ENCODE results near the gene MAPK4.

DNA sequence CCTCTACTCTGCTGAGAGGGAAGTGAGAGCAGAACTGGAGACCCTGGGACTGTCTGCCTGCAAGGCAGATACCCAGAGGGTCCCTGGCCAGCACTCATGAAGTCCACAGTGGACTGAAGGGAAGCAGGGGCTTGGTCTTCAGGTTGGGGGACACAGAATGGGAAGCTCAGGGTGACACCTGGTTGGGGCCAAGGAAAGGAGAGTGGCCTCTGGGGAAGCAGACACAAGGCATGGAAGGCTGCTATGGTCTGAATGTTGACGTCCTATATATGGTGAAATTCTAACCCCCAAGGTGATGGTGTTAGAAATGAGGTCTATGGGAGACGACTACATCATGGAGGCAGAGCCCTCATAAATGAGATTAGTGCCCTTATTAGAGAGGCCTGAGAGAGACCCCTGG lies 190.7 kb downstream of the MAPK4 start:
- TF ChIP-seq, protein P1, sequence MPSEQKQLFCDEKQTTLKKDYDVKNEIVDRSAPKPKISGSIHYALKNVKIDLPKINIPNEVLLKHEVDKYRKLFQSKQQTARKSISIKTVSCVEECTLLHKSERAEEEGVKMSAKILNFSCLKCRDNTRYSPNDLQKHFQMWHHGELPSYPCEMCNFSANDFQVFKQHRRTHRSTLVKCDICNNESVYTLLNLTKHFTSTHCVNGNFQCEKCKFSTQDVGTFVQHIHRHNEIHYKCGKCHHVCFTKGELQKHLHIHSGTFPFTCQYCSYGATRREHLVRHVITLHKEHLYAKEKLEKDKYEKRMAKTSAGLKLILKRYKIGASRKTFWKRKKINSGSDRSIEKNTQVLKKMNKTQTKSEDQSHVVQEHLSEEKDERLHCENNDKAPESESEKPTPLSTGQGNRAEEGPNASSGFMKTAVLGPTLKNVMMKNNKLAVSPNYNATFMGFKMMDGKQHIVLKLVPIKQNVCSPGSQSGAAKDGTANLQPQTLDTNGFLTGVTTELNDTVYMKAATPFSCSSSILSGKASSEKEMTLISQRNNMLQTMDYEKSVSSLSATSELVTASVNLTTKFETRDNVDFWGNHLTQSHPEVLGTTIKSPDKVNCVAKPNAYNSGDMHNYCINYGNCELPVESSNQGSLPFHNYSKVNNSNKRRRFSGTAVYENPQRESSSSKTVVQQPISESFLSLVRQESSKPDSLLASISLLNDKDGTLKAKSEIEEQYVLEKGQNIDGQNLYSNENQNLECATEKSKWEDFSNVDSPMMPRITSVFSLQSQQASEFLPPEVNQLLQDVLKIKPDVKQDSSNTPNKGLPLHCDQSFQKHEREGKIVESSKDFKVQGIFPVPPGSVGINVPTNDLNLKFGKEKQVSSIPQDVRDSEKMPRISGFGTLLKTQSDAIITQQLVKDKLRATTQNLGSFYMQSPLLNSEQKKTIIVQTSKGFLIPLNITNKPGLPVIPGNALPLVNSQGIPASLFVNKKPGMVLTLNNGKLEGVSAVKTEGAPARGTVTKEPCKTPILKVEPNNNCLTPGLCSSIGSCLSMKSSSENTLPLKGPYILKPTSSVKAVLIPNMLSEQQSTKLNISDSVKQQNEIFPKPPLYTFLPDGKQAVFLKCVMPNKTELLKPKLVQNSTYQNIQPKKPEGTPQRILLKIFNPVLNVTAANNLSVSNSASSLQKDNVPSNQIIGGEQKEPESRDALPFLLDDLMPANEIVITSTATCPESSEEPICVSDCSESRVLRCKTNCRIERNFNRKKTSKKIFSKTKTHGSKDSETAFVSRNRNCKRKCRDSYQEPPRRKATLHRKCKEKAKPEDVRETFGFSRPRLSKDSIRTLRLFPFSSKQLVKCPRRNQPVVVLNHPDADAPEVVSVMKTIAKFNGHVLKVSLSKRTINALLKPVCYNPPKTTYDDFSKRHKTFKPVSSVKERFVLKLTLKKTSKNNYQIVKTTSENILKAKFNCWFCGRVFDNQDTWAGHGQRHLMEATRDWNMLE (tag by site-specific recombination; conservative IDR thresholded peaks at IDR 0.05; ENCODE audit: low read depth) = no peak
- TF ChIP-seq, protein P2, sequence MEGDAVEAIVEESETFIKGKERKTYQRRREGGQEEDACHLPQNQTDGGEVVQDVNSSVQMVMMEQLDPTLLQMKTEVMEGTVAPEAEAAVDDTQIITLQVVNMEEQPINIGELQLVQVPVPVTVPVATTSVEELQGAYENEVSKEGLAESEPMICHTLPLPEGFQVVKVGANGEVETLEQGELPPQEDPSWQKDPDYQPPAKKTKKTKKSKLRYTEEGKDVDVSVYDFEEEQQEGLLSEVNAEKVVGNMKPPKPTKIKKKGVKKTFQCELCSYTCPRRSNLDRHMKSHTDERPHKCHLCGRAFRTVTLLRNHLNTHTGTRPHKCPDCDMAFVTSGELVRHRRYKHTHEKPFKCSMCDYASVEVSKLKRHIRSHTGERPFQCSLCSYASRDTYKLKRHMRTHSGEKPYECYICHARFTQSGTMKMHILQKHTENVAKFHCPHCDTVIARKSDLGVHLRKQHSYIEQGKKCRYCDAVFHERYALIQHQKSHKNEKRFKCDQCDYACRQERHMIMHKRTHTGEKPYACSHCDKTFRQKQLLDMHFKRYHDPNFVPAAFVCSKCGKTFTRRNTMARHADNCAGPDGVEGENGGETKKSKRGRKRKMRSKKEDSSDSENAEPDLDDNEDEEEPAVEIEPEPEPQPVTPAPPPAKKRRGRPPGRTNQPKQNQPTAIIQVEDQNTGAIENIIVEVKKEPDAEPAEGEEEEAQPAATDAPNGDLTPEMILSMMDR (tag by site-specific recombination; IDR thresholded peaks at IDR 0.05) = no peak
- TF ChIP-seq ZNF423 (tag by site-specific recombination; IDR thresholded peaks at IDR 0.05) (no peak), YY1 (tag by site-specific recombination; IDR thresholded peaks at IDR 0.05) (no peak), ZNF121 (tag by site-specific recombination; IDR thresholded peaks at IDR 0.05) (no peak), ZNF530 (tag by site-specific recombination; IDR thresholded peaks at IDR 0.05; ENCODE audit: low read depth) (no peak), GFI1B (tag by site-specific recombination; IDR thresholded peaks at IDR 0.05) (no peak), ZNF184 (tag by site-specific recombination; IDR thresholded peaks at IDR 0.05) (no peak), ZNF501 (tag by site-specific recombination; IDR thresholded peaks at IDR 0.05) (no peak), ZNF311 (tag by site-specific recombination; IDR thresholded peaks at IDR 0.05; ENCODE audit: borderline replicate concordance) (no peak), MZF1 (tag by site-specific recombination; IDR thresholded peaks at IDR 0.05; ENCODE audit: borderline replicate concordance) (no peak)
- TF ChIP-seq, protein P3, sequence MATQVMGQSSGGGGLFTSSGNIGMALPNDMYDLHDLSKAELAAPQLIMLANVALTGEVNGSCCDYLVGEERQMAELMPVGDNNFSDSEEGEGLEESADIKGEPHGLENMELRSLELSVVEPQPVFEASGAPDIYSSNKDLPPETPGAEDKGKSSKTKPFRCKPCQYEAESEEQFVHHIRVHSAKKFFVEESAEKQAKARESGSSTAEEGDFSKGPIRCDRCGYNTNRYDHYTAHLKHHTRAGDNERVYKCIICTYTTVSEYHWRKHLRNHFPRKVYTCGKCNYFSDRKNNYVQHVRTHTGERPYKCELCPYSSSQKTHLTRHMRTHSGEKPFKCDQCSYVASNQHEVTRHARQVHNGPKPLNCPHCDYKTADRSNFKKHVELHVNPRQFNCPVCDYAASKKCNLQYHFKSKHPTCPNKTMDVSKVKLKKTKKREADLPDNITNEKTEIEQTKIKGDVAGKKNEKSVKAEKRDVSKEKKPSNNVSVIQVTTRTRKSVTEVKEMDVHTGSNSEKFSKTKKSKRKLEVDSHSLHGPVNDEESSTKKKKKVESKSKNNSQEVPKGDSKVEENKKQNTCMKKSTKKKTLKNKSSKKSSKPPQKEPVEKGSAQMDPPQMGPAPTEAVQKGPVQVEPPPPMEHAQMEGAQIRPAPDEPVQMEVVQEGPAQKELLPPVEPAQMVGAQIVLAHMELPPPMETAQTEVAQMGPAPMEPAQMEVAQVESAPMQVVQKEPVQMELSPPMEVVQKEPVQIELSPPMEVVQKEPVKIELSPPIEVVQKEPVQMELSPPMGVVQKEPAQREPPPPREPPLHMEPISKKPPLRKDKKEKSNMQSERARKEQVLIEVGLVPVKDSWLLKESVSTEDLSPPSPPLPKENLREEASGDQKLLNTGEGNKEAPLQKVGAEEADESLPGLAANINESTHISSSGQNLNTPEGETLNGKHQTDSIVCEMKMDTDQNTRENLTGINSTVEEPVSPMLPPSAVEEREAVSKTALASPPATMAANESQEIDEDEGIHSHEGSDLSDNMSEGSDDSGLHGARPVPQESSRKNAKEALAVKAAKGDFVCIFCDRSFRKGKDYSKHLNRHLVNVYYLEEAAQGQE (tag by site-specific recombination; IDR thresholded peaks at IDR 0.05) = no peak
- TF ChIP-seq, protein P4, sequence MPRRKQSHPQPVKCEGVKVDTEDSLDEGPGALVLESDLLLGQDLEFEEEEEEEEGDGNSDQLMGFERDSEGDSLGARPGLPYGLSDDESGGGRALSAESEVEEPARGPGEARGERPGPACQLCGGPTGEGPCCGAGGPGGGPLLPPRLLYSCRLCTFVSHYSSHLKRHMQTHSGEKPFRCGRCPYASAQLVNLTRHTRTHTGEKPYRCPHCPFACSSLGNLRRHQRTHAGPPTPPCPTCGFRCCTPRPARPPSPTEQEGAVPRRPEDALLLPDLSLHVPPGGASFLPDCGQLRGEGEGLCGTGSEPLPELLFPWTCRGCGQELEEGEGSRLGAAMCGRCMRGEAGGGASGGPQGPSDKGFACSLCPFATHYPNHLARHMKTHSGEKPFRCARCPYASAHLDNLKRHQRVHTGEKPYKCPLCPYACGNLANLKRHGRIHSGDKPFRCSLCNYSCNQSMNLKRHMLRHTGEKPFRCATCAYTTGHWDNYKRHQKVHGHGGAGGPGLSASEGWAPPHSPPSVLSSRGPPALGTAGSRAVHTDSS (tag by site-specific recombination; IDR thresholded peaks at IDR 0.05) = no peak
- TF ChIP-seq, protein P5, sequence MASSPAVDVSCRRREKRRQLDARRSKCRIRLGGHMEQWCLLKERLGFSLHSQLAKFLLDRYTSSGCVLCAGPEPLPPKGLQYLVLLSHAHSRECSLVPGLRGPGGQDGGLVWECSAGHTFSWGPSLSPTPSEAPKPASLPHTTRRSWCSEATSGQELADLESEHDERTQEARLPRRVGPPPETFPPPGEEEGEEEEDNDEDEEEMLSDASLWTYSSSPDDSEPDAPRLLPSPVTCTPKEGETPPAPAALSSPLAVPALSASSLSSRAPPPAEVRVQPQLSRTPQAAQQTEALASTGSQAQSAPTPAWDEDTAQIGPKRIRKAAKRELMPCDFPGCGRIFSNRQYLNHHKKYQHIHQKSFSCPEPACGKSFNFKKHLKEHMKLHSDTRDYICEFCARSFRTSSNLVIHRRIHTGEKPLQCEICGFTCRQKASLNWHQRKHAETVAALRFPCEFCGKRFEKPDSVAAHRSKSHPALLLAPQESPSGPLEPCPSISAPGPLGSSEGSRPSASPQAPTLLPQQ (tag by site-specific recombination; IDR thresholded peaks at IDR 0.05) = no peak

All from HEK293 (cell line).